ENCODE results near the gene DCTN1.
"Not testable (repeated sequence)": the region's sequence is repeated elsewhere in the genome, so short reads cannot be mapped to it uniquely, and the experiment has no call there.

Gene DCTN1

GRCh38 chr2:74379851-74380789 lies at the start of gene DCTN1:
Gene DCTN1, minus strand, starts transcription at chr2:74380311. Its CDS starts 274 bp downstream, at chr2:74380037.
- no peak for DNase-seq (ENCODE audit: low read depth in 2 of 2)

- no peak for DNase-seq (ENCODE audit: low read depth in 2 of 2)
Observed at GRCh38 chr2:74428675-74429074, 48.6 kb upstream of the DCTN1 start.

- DNase-seq (ENCODE audit: low read depth in 2 of 2): no peak
Observed at GRCh38 chr2:74427551-74427950, 47.4 kb upstream of the DCTN1 start.

- DNase-seq (ENCODE audit: low read depth in 2 of 2): no peak
Observed at GRCh38 chr2:74426181-74426758, 46.2 kb upstream of the DCTN1 start.

- no peak for DNase-seq (ENCODE audit: low read depth in 2 of 2)
Observed at GRCh38 chr2:74425523-74425922, 45.4 kb upstream of the DCTN1 start.

GRCh38 chr2:74424995-74425406 lies 44.9 kb upstream of the DCTN1 start:
- no peak for DNase-seq (ENCODE audit: low read depth in 2 of 2)

GRCh38 chr2:74424139-74424992 lies 44.3 kb upstream of the DCTN1 start:
- DNase-seq (ENCODE audit: low read depth in 2 of 2): no peak

- DNase-seq (ENCODE audit: low read depth in 2 of 2): no peak
Observed at GRCh38 chr2:74423231-74424095, 43.4 kb upstream of the DCTN1 start.

GRCh38 chr2:74421221-74421870 lies 41.2 kb upstream of the DCTN1 start, which contains the start of the genes C2orf81 and WDR54:
Gene C2orf81, minus strand, starts transcription at chr2:74421619. Its CDS starts 59 bp downstream, at chr2:74421560.
Gene WDR54, plus strand, starts transcription at chr2:74421730. Its CDS starts 424 bp downstream, at chr2:74422154.
- DNase-seq (ENCODE audit: low read depth in 2 of 2): peak; percentile 86 to 91

GRCh38 chr2:74420443-74421103 lies 40.5 kb upstream of the DCTN1 start:
- not testable (repeated sequence) for DNase-seq (ENCODE audit: low read depth in 2 of 2)

- DNase-seq (ENCODE audit: low read depth in 2 of 2): no peak
Observed at GRCh38 chr2:74420006-74420405, 39.9 kb upstream of the DCTN1 start.

- DNase-seq (ENCODE audit: low read depth in 2 of 2): no peak
Observed at GRCh38 chr2:74419345-74419744, 39.2 kb upstream of the DCTN1 start.

- DNase-seq (ENCODE audit: low read depth in 2 of 2): no peak
Observed at GRCh38 chr2:74418312-74418711, 38.2 kb upstream of the DCTN1 start.

- DNase-seq (ENCODE audit: low read depth in 2 of 2): no peak
Observed at GRCh38 chr2:74417763-74418162, 37.7 kb upstream of the DCTN1 start.

- DNase-seq (ENCODE audit: low read depth in 2 of 2): no peak
Observed at GRCh38 chr2:74417197-74417596, 37.1 kb upstream of the DCTN1 start.

- no peak for DNase-seq (ENCODE audit: low read depth in 2 of 2)
Observed at GRCh38 chr2:74416778-74417177, 36.7 kb upstream of the DCTN1 start.

GRCh38 chr2:74415762-74416395 lies 35.8 kb upstream of the DCTN1 start:
- no peak for DNase-seq (ENCODE audit: low read depth in 2 of 2)

GRCh38 chr2:74414881-74415761 lies 35.0 kb upstream of the DCTN1 start:
- DNase-seq (ENCODE audit: low read depth in 2 of 2): no peak
